Suprapubic skin (tissue), 4 donors: ENCODE measurements around the gene ADK.

Experiments
- CTCF ChIP-seq, 2 donors: fragments of 200-600 bp in 1 of 2; fragments of 450-650 bp in 1 of 2; sonication (generic) in 1 of 2; IDR thresholded peaks; one replicate each; pipeline ENCODE4 v1.5.1; 2016 to 2019; ENCODE audit warnings: antibody characterized with exemption in 2 of 2, mild to moderate bottlenecking in 1 of 2, moderate library complexity in 1 of 2
- EP300 ChIP-seq: sonication (generic); formaldehyde crosslinking; IDR thresholded peaks from one replicate; pipeline ENCODE4 v1.6.1; 2017; ENCODE audit warnings: antibody characterized with exemption
- POLR2A ChIP-seq, 2 donors: fragments of 450-650 bp; IDR thresholded peaks; one replicate each; pipeline ENCODE4 v1.6.1; 2017; ENCODE audit warnings: antibody characterized with exemption in 2 of 2, mild to moderate bottlenecking in 2 of 2, moderate library complexity in 2 of 2
- POLR2AphosphoS5 ChIP-seq, 3 donors: sonication (generic); formaldehyde crosslinking; IDR thresholded peaks; one replicate each; pipeline ENCODE4 v1.6.1; 2017; ENCODE audit warnings: antibody characterized with exemption in 3 of 3

- TF ChIP-seq CTCF (IDR thresholded peaks at IDR 0.05) (no peak), EP300 (no peak), POLR2A (IDR thresholded peaks at IDR 0.05) (no peak), POLR2AphosphoS5 (IDR thresholded peaks at IDR 0.05) (no peak)
These were observed 511.6 kb downstream of the ADK start for GRCh38 chr10:74662635-74663034.
